Prostate gland (tissue), 2 donors: Measurements from ENCODE around the gene MYO1D.

Experiments
- CTCF ChIP-seq, 4 experiments: fragments of 200-600 bp in 2 of 4; fragments of 450-650 bp in 2 of 4; sonication (generic) in 2 of 4; IDR thresholded peaks; 1 replicate in 3 of 4; 2 replicates in 1 of 4; pipeline ENCODE4 v1.5.1; 2016 to 2019; ENCODE audit warnings: antibody characterized with exemption in 4 of 4, mild to moderate bottlenecking in 2 of 4, moderate library complexity in 2 of 4
- POLR2A ChIP-seq: fragments of 450-650 bp; IDR thresholded peaks from one replicate; pipeline ENCODE4 v1.6.1; 2016; ENCODE audit warnings: antibody characterized with exemption, mild to moderate bottlenecking
- POLR2AphosphoS5 ChIP-seq: sonication (generic); formaldehyde crosslinking; IDR thresholded peaks from one replicate; pipeline ENCODE4 v1.6.1; 2017; ENCODE audit warnings: antibody characterized with exemption

- no peak for TF ChIP-seq POLR2AphosphoS5
- no peak for TF ChIP-seq CTCF (IDR thresholded peaks at IDR 0.05)
- no peak for TF ChIP-seq POLR2A
These were observed 43.4 kb upstream of the MYO1D start for GRCh38 chr17:32920293-32920692.
